ENCODE data around the gene MYEOV.

Gene MYEOV

GRCh38 chr11:69286374-69287371, 7.3 kb upstream of the MYEOV start:
- FAIRE-seq (no peak), DNase-seq (ENCODE audit: insufficient read length, low spot score) (no peak)
- no peak for TF ChIP-seq CTCF (IDR thresholded peaks at IDR 0.05; ENCODE audit: insufficient read depth, missing control alignments)

- TF ChIP-seq CTCF (IDR thresholded peaks at IDR 0.05; ENCODE audit: insufficient read depth, missing control alignments) = no peak
- FAIRE-seq (no peak), DNase-seq (ENCODE audit: insufficient read length, low spot score) (no peak)
Measured at GRCh38 chr11:69287968-69288882, 5.7 kb upstream of the MYEOV start.

- no peak for DNase-seq (ENCODE audit: insufficient read length, low spot score)
- no peak for TF ChIP-seq CTCF (IDR thresholded peaks at IDR 0.05; ENCODE audit: insufficient read depth, missing control alignments)
- no peak for FAIRE-seq
Measured at GRCh38 chr11:69288883-69289242, 5.1 kb upstream of the MYEOV start.

GRCh38 chr11:69290806-69291205, 3.1 kb upstream of the MYEOV start:
- FAIRE-seq (no peak), DNase-seq (ENCODE audit: insufficient read length, low spot score) (no peak)
- TF ChIP-seq CTCF (IDR thresholded peaks at IDR 0.05; ENCODE audit: insufficient read depth, missing control alignments) = no peak

GRCh38 chr11:69291459-69292110, 2.4 kb upstream of the MYEOV start:
- FAIRE-seq = no peak
- no peak for TF ChIP-seq CTCF (IDR thresholded peaks at IDR 0.05; ENCODE audit: insufficient read depth, missing control alignments)

GRCh38 chr11:69292221-69292648, 1.7 kb upstream of the MYEOV start:
- DNase-seq (ENCODE audit: insufficient read length, low spot score) = no peak
- FAIRE-seq = no peak
- peak; percentile 6 for TF ChIP-seq CTCF (IDR thresholded peaks at IDR 0.05; ENCODE audit: insufficient read depth, missing control alignments)

More at GRCh38 chr11:69291459-69292110, 2.4 kb upstream of the MYEOV start:
- DNase-seq (ENCODE audit: insufficient read length, low spot score) = no peak
